GM19467 (cell line): Measurements from ENCODE around the gene MSL2.
"Not testable (repeated sequence)": the region's sequence is repeated elsewhere in the genome, so short reads cannot be mapped to it uniquely, and the experiment has no call there.

Experiments used
- ATAC-seq: cut with Tn5 transposase; IDR thresholded peaks from one replicate; pipeline ENCODE4 v1.9.1; 2021; ENCODE audit warnings: mild to moderate bottlenecking, moderate library complexity; ENCODE audit not compliant: unreplicated experiment

Gene MSL2

DNA sequence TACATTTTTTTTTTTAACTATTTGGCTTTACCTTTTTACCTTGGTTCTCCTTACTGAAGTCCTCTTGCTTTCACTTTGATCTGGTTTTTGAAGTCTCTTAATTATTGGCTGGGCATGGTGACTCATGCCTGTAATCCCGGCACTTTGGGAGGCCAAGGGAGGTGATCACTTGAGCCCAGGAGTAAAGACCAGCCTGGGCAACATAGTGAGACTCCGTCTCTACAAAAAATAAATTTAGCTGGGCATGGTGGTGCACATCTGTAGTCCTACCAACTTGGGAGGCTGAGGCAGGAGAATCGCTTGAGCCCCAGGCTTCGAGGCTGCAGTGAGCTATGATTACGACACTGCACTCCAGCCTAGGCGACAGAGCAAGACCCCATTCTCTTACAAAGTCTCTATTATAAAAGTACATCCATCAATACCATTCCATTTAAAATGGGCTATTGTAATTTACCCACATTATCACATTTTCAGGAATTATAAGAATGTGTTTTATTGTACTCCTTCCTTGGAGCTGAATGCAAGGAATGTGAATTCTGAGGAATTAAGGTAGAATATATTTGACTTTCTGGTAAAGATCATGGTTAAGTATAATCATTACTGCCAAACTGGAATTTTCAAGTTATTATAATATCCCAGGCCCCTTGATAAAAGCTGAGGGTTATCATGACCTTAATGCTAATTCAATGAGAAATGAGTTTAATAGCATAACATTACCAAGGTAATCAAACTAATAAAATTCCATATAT, 49.0 kb downstream of the MSL2 start:
- ATAC-seq: no peak

DNA sequence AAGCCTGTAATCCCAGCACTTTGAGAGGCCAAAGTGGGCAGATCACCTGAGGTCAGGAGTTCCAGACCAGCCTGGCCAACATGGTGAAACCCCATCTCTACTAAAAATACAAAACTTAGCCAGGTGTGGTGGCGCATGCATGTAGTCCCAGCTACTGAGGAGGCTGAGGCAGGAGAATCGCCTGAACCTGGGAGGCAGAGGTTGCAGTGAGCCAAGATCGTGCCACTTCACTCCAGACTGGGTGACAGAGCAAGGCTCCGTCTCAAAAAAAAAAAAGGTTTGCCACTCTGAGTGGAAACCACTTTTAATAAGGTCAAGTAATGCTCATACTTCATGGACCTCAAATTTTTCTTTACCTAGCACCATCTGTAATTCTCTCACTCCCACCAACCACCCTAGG, 51.7 kb downstream of the MSL2 start:
- ATAC-seq: not testable (repeated sequence)

GRCh38 chr3:136142592-136142991, 53.5 kb downstream of the MSL2 start:
- no peak for ATAC-seq

GRCh38 chr3:136141891-136142290, 54.2 kb downstream of the MSL2 start:
- no peak for ATAC-seq

DNA sequence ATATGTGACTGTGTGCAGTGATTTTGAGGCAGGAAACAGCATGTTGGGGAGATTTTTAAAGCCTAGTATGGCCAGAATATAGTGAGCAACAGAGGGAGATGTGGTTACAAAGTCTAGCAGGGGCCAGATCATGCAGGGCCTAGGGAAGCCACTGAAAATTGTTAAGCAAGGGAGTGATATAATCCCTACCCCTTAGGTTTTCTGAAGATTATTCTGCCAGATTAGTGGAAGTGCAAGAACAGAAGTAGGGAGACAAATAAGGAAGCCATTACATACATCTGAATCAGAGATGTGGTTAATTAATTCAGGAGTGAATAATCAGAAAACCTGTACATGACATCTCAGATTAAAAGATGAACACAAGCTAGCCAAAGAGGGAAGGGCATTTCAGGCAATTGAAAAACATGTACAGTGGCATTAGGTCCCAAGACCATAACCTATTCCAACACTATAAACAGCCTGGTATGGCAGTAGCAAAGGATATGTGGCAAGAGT, 54.8 kb downstream of the MSL2 start:
- ATAC-seq: no peak

DNA sequence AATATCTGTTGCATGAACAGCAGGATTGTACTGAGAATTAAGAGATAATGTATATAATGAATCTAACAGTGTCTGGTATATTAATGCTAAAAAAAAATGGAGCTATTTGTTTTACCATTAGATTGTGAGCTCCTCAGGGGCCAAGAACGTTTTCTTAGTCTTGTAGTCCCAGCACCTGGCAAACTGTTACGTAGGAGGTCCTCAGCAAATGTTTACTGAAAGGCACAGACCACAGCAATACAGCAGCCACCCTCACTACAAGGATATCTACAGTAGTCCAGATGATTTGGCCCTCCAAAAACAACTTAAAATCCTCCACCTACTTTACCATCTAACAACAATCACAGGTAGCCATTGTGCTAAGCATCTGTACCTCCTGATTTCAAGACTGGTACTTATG, 59.7 kb downstream of the MSL2 start:
- ATAC-seq: no peak

GRCh38 chr3:136135039-136135802, 60.9 kb downstream of the MSL2 start:
- peak; percentile 67 for ATAC-seq

GRCh38 chr3:136134091-136134490, 62.0 kb downstream of the MSL2 start:
- no peak for ATAC-seq

DNA sequence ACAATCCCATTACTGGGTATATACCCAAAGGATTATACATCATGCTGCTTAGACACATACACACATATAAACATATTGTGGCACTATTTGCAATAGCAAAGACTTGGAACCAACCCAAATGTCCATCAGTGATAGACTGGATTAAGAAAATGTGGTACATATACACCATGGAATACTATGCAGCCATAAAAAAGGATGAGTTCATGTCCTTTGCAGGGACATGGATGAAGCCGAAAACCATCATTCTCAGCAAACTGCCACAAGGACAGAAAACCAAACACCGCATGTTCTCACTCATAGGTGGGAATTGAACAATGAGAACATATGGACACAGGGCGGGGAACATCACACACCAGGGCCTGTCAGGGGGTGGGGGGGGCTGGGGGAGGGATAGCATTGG, 64.5 kb downstream of the MSL2 start:
- ATAC-seq: not testable (repeated sequence)

DNA sequence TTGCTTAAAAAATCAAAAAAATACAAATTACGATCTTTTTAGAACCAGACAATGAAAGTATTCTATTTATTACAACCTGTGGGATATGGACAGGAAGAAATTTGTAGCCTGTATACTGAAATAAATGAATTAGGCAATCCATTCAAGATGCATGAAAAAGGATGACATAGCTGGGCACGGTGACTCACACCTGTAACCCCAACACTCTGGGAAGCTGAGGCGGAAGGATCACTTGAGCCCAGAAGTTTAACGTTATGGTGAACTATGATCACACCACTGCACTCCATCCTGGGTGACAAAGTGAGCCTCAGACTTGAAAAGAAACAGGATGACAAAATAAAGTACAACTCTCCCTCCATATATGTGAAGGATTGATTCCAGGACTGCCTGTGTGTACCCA, 74.1 kb downstream of the MSL2 start:
- ATAC-seq: no peak

DNA sequence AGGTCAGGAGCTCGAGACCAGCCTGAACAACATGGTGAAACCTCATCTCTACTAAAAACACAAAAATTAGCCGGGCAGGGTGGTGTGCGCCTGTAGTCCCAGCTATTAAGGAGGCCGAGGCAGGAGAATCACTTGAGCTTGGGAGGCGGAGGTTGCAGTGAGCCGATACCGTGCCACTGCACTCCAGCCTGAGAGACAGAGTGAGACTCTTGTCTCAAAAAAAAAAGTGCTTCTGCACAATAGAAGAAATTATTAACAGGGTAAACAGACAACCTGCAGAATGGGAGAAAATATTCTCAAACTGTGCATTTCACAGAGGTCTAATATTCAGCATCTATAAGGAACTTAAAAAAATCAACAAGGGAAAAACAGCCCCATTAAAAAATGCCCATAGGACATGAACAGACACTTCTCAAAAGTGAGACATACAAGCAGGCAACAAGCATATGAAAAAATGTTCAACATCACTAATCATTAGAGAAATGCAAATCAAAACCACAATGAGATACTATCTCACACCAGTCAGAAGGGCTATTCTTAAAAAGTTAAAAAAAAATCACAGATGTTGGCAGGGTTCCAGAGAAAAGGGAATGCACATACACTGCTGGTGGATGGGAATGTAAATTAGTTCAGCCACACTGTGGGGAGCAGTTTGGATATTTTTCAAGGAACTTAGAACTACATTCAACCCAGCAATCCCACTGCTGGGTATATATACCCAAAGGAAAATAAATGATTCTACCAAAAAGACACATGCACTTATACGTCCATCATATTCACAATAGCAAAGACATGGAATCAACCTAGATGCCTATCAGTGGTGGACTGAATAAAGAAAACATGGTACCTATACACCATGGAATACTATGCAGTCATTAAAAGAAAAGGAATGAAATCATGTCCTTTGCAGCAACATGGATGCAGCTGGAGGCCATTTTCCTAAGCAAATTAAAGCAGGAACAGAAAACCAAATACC, 75.5 kb downstream of the MSL2 start:
- ATAC-seq: peak; percentile 81

DNA sequence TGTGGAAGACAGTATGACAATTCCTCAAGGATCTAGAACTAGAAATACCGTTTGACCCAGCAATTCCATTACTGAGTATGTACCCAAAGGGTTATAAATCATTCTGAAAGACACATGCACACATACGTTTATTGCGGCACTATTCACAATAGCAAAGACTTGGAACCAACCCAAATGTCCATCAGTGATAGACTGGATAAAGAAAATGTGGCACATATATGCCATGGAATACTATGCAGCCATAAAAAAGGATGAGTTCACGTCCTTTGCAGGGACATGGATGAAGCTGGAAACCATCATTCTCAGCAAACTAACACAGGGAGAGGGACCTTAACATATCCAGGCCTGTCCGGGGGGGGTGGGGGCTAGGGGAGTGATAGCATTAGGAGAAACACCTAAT, 76.4 kb downstream of the MSL2 start:
- ATAC-seq: not testable (repeated sequence)

DNA sequence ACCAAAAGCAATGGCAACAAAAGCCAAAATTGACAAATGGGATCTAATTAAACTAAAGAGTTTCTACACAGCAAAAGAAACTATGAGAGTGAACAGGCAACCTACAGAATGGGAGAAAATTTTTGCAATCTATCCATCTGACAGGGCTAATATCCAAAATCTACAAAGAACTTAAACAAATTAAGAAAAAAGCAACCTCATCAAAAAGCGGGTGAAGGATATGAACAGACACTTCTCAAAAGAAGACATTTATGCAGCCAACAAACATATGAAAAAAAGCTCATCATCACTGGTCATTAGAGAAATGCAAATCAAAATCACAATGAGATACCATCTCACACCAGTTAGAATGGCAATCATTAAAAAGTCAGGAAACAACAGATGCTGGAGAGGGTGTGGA, 76.8 kb downstream of the MSL2 start:
- ATAC-seq: not testable (repeated sequence)

DNA sequence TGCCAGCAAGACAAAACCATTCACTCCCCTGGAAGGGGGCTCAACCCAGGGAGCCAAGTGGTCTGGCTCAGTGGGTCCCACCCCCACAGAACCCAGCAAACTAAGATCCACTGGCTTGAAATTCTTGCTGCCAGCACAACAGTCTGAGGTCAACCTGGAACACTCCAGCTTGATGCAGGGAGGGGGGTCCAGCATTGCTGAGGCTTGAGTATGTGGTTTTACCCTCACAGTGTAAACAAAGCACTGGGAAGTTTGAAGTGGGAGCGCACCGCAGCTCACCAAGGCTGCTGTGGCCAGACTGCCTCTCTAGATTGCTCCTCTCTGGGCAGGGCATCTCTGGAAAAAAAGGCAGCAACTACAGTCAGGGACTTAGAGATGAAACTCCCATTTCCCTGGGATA, 81.7 kb downstream of the MSL2 start:
- no peak for ATAC-seq

DNA sequence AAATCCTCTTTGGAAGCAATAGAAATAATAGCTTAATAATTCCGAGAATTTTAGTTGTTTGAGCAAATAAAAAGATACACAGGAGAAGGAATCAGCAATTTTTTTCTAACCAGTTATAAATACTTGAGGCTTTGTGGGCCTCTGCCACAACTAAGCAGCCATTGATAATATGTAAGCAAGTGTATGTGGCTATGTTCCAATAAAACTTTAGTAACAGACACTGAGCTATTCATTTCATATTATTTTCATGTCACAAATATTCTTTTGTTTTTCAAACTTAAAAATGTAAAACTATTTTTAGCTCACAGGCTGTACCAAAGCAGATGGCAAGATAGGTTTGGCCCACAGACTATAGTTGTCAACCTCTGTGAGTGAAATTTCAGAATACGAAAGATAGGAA, 85.7 kb downstream of the MSL2 start:
- ATAC-seq: no peak

DNA sequence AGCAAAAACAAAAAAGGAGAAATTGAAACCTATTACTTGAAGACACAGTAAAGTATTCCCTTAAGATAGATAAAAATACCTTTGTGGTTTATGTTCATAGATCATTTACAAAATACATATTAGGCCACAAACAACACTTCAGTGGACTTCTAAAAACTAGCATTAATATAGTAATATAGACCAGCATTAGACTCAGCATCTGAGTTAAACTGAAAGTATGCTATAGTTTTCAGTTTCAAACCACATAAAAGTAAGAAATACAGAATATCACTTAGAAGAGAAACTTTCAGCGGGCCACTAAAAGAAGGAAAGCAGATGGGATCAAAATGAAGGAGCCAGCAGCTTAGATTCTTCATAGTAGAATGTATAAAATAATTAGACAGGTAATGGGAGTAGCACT, 86.6 kb downstream of the MSL2 start:
- ATAC-seq: peak; percentile 91

DNA sequence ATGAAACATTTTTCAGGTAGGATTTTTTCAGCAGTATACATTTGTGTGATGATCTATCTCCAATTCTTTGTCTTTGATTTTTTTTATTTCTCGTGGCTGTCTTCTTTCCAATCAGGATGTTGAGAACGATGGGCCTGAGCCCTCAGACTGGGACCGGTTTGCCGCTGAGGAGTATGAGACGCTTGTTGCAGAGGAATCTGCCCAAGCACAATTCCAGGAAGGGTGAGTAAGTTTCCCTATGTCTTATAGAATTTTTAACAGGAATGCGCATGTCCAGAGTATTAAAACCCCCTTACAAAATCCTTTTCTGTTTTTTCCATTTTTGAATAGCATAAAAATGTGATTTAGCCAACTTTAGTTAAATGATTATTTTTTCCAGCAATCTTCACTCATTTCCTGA, 90.0 kb downstream of the MSL2 start:
- no peak for ATAC-seq

DNA sequence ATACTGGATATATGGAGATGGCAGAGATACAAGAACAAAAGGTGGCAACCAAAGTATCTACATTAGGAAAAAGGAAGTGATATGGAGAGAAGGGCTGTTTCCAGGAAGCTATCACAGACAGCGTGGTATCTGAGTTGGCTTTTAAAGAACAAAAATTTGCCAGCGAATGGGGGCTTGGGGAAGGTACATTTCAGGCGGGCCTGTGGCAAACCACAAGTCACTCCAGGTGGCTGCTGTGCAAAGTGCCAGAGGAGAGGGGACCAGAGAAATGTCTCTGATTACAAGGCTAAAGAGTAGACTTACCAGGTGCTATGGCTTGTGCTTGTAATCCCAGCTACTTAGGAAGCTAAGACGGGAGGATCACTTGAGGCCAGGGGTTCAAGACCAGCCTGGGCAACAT, 91.1 kb downstream of the MSL2 start:
- ATAC-seq: no peak
